Coronary artery (tissue), 2 donors: ENCODE data around the gene STK40.

ENCODE experiments used
- DNase-seq: peaks from one replicate; pipeline ENCODE4 v3.0.0-alpha.2; 2017; ENCODE audit warnings: low spot score
- H3K27ac ChIP-seq, 2 donors: fragments of 200-600 bp; sonication (generic); one replicate each; pipeline ENCODE4 v1.5.1; 2016 to 2019
- H3K4me3 ChIP-seq: fragments of 200-600 bp; sonication (generic); 2 replicates; pipeline ENCODE4 v1.5.1; 2016; ENCODE audit warnings: mild to moderate bottlenecking, moderate library complexity
- CTCF ChIP-seq: fragments of 200-600 bp; sonication (generic); IDR thresholded peaks from one replicate; pipeline ENCODE4 v1.5.1; 2019; ENCODE audit warnings: antibody characterized with exemption

STK40 gene

GRCh38 chr1:36304521-36304920, 81.2 kb downstream of the STK40 start:
- Histone ChIP-seq H3K27ac (no peak overlapping the region), H3K4me3 (no peak overlapping the region)
- no peak for TF ChIP-seq CTCF
- DNase-seq, result no peak

- Histone ChIP-seq H3K4me3 (no peak overlapping the region), H3K27ac (no peak overlapping the region)
- no peak for TF ChIP-seq CTCF
- DNase-seq, result no peak
These were observed 81.9 kb downstream of the STK40 start for GRCh38 chr1:36303650-36304360.

- no peak for DNase-seq
- Histone ChIP-seq H3K27ac (no peak overlapping the region), H3K4me3 (no peak overlapping the region)
- TF ChIP-seq CTCF, result no peak
These were observed 82.5 kb downstream of the STK40 start for GRCh38 chr1:36303244-36303643.

GRCh38 chr1:36301220-36301619, 84.5 kb downstream of the STK40 start:
- no peak for DNase-seq
- no peak overlapping the region for H3K4me3 ChIP-seq
- no peak for TF ChIP-seq CTCF
- no peak overlapping the region for H3K27ac ChIP-seq

- no peak for TF ChIP-seq CTCF
- DNase-seq, result no peak
- H3K27ac ChIP-seq, result peak overlapping the region in 1 of 2 donors; percentile 59
- H3K4me3 ChIP-seq, result no peak overlapping the region
These were observed 85.2 kb downstream of the STK40 start for GRCh38 chr1:36300526-36300925.

- H3K4me3 ChIP-seq, result no peak overlapping the region
- no peak for DNase-seq
- no peak for TF ChIP-seq CTCF
- no peak overlapping the region for H3K27ac ChIP-seq
These were observed 87.1 kb downstream of the STK40 start for GRCh38 chr1:36298640-36299039.

- no peak overlapping the region for H3K4me3 ChIP-seq
- DNase-seq, result no peak
- no peak for TF ChIP-seq CTCF
- H3K27ac ChIP-seq, result no peak overlapping the region
These were observed 88.7 kb downstream of the STK40 start for GRCh38 chr1:36297062-36297461.
